PC-3 (cell line): Measurements from ENCODE around the gene LRPAP1. TPM values are rescaled to one million over a fixed set of nuclear protein-coding genes. Genes with fewer than 3 reads are reported as not detected.

ENCODE experiments used
- ATAC-seq: fragments of 200-7000 bp; cut with Tn5 transposase; 2 replicates; pipeline ENCODE4 v1.9.1; 2020; ENCODE audit warnings: mild to moderate bottlenecking, moderate library complexity
- BruUV-seq: library from RNA; stranded (reverse); fragments of 400-500 nt; replicated peaks from 2 replicates; lab custom pipeline; 2021; lab: Mats Ljungman, UMichigan
- CTCF ChIA-PET: fragments of 300-600 bp; sonication (Branson Sonifier 250); formaldehyde crosslinking; loops from one replicate; lab custom pipeline; 2022; ENCODE audit warnings: antibody characterized with exemption; lab: Charles Lee
- POLR2A ChIA-PET: fragments of 300-600 bp; sonication (Branson Sonifier 250); formaldehyde crosslinking; loops from one replicate; lab custom pipeline; 2022; ENCODE audit warnings: antibody characterized with exemption; ENCODE audit not compliant: unreplicated experiment; lab: Charles Lee
- DNase-seq: peaks from one replicate; pipeline ENCODE4 v3.0.0-alpha.2; 2015
- H2AFZ ChIP-seq: fragments of 300-600 bp; sonication (generic); 2 replicates; pipeline ENCODE4 v1.6.0; 2016; ENCODE audit warnings: antibody characterized with exemption, low read length
- H3F3A ChIP-seq: fragments of 300-600 bp; sonication (generic); one replicate; pipeline ENCODE4 v1.6.0; 2017; ENCODE audit warnings: antibody characterized with exemption, low read length, control low read depth, mild to moderate bottlenecking; ENCODE audit not compliant: unreplicated experiment
- H3K27ac ChIP-seq: fragments of 300-600 bp; sonication (generic); 2 replicates; pipeline ENCODE4 v1.5.1; 2016; ENCODE audit warnings: mild to moderate bottlenecking, low read length
- H3K27me3 ChIP-seq: fragments of 300-600 bp; sonication (generic); 2 replicates; pipeline ENCODE4 v1.6.1; 2016; ENCODE audit warnings: low read length, mixed read lengths
- H3K36me3 ChIP-seq: fragments of 300-600 bp; sonication (generic); 2 replicates; pipeline ENCODE4 v1.6.1; 2016; ENCODE audit warnings: low read depth, mixed run types, low read length, mixed read lengths
- H3K4me1 ChIP-seq: fragments of 300-600 bp; sonication (generic); 2 replicates; pipeline ENCODE4 v1.5.1; 2016; ENCODE audit warnings: low read length; ENCODE audit not compliant: insufficient read depth
- H3K4me2 ChIP-seq: fragments of 300-600 bp; sonication (generic); 2 replicates; pipeline ENCODE4 v1.6.0; 2016; ENCODE audit warnings: low read length
- H3K4me3 ChIP-seq: fragments of 300-600 bp; sonication (generic); 2 replicates; pipeline ENCODE4 v1.5.1; 2016; ENCODE audit warnings: mild to moderate bottlenecking, low read length, mixed read lengths
- H3K79me2 ChIP-seq: fragments of 300-600 bp; sonication (generic); 2 replicates; pipeline ENCODE4 v1.6.1; 2017; ENCODE audit warnings: low read length, mixed read lengths
- H3K9ac ChIP-seq: fragments of 300-600 bp; sonication (generic); 2 replicates; pipeline ENCODE4 v1.6.0; 2016; ENCODE audit warnings: mild to moderate bottlenecking, low read length
- H3K9me2 ChIP-seq: fragments of 300-600 bp; sonication (generic); replicated peaks from 2 replicates; pipeline ENCODE4 v1.6.1; 2016; ENCODE audit warnings: mixed run types, low read length, mixed read lengths
- H3K9me3 ChIP-seq: fragments of 300-600 bp; sonication (generic); 2 replicates; pipeline ENCODE4 v1.6.1; 2016; ENCODE audit warnings: low read length, mixed read lengths
- H4K20me1 ChIP-seq: fragments of 300-600 bp; sonication (generic); 2 replicates; pipeline ENCODE4 v1.6.1; 2016; ENCODE audit warnings: low read length, mixed read lengths
- EZH2 ChIP-seq: fragments of 300-600 bp; sonication (generic); IDR thresholded peaks from one replicate; pipeline ENCODE4 v1.6.1; 2017; ENCODE audit warnings: antibody characterized with exemption, mild to moderate bottlenecking, low read length; ENCODE audit not compliant: unreplicated experiment
- EZH2phosphoT487 ChIP-seq: fragments of 300-600 bp; sonication (generic); IDR thresholded peaks from 2 replicates; pipeline ENCODE4 v1.6.1; 2018; ENCODE audit warnings: mild to moderate bottlenecking, antibody characterized with exemption, low read length, borderline replicate concordance
- intact Hi-C: fragments of 100-400 bp; cut with micrococcal nuclease; formaldehyde crosslinking; loops from 2 replicates; pipeline ENCODE4 v1.9.0; 2023
- total RNA-seq: library from RNA; depleted of rRNA; stranded (reverse); fragments of >200 nt; gene quantifications from 2 replicates; pipeline ENCODE4 v1.2.3, GENCODE V29; 2014
- TF ChIP-seq, protein P1 (sequence below): fragments of 300-600 bp; sonication (generic); conservative IDR thresholded peaks from 2 replicates; pipeline ENCODE4 v1.5.1; 2017; ENCODE audit warnings: antibody characterized with exemption, low read depth, mild to moderate bottlenecking, low read length

The LRPAP1 gene
- total RNA-seq, 1 experiment from 2014 or later: 133 TPM

DNA sequence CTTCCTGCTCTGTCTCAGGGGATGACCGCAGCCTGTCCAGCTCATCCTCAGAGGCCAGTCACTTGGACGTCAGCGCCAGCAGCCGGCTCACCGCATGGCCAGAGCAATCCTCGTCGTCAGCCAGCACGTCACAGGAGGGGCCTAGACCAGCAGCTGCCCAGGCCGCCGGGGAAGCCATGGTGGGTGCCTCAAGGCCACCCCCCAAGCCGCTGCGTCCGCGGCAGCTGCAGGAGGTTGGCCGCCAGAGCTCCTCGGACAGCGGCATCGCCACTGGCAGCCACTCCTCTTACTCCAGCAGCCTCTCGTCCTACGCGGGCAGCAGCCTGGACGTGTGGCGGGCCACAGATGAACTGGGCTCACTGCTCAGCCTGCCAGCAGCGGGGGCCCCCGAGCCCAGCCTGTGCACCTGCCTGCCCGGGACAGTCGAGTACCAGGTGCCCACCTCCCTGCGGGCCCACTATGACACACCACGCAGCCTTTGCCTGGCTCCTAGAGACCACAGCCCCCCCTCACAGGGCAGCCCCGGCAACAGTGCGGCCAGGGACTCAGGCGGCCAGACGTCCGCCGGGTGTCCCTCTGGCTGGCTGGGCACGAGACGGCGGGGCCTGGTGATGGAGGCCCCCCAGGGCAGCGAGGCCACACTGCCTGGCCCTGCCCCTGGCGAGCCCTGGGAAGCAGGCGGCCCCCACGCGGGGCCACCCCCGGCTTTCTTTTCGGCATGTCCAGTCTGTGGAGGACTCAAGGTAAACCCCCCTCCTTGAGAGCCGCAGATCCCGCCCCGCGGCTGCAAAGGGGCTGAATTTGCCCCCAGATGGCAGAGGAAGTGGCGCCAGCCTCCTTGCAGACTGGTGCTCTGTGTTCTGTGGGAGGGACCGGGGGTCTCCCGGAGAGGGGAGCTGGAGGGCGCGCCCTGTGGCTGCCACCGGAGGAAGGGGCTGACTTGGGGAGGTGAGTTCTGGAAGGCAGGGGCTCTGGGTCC is 39.2 kb downstream of the LRPAP1 start:
- Histone ChIP-seq H4K20me1 (no peaks in the 10 kb centered on the region), H3K4me3 (no peak overlapping the region), H3K36me3 (no peaks in the 10 kb centered on the region), H3K4me2 (no peak overlapping the region), H3K27me3 (no peaks in the 10 kb centered on the region), H3K4me1 (no peaks in the 10 kb centered on the region), H3F3A (no peaks in the 10 kb centered on the region), H3K9me2 (no peaks in the 10 kb centered on the region), H3K9ac (no peak overlapping the region), H3K9me3 (no peaks in the 10 kb centered on the region), H2AFZ (no peak overlapping the region), H3K27ac (no peak overlapping the region), H3K79me2 (no peaks in the 10 kb centered on the region)
- no TSS peak for BruUV-seq
- ChIA-PET POLR2A (no interaction called here), CTCF (no interaction called here)
- ATAC-seq (no peak), DNase-seq (no peak)
- intact Hi-C loops: no loop called here
- TF ChIP-seq EZH2phosphoT487 (no peak), EZH2 (no peak)

- Histone ChIP-seq H3K27me3 (no peaks in the 10 kb centered on the region), H3K9me2 (no peaks in the 10 kb centered on the region), H3K79me2 (no peaks in the 10 kb centered on the region), H2AFZ (no peak overlapping the region), H3K36me3 (no peaks in the 10 kb centered on the region), H3K9me3 (no peaks in the 10 kb centered on the region), H3K4me3 (no peak overlapping the region), H3K4me1 (no peaks in the 10 kb centered on the region), H4K20me1 (no peaks in the 10 kb centered on the region), H3F3A (no peaks in the 10 kb centered on the region), H3K9ac (no peak overlapping the region), H3K4me2 (no peak overlapping the region), H3K27ac (no peak overlapping the region)
- no peak for DNase-seq
- ATAC-seq: no peak
- BruUV-seq: no TSS peak
- intact Hi-C loops: no loop called here
- TF ChIP-seq, protein P1, sequence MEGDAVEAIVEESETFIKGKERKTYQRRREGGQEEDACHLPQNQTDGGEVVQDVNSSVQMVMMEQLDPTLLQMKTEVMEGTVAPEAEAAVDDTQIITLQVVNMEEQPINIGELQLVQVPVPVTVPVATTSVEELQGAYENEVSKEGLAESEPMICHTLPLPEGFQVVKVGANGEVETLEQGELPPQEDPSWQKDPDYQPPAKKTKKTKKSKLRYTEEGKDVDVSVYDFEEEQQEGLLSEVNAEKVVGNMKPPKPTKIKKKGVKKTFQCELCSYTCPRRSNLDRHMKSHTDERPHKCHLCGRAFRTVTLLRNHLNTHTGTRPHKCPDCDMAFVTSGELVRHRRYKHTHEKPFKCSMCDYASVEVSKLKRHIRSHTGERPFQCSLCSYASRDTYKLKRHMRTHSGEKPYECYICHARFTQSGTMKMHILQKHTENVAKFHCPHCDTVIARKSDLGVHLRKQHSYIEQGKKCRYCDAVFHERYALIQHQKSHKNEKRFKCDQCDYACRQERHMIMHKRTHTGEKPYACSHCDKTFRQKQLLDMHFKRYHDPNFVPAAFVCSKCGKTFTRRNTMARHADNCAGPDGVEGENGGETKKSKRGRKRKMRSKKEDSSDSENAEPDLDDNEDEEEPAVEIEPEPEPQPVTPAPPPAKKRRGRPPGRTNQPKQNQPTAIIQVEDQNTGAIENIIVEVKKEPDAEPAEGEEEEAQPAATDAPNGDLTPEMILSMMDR: no peak
- TF ChIP-seq EZH2phosphoT487 (no peak), EZH2 (no peak)
- POLR2A ChIA-PET: no interaction called here
- CTCF ChIA-PET: no interaction called here
These were observed 40.4 kb downstream of the LRPAP1 start for GRCh38 chr4:3491681-3492405.

DNA sequence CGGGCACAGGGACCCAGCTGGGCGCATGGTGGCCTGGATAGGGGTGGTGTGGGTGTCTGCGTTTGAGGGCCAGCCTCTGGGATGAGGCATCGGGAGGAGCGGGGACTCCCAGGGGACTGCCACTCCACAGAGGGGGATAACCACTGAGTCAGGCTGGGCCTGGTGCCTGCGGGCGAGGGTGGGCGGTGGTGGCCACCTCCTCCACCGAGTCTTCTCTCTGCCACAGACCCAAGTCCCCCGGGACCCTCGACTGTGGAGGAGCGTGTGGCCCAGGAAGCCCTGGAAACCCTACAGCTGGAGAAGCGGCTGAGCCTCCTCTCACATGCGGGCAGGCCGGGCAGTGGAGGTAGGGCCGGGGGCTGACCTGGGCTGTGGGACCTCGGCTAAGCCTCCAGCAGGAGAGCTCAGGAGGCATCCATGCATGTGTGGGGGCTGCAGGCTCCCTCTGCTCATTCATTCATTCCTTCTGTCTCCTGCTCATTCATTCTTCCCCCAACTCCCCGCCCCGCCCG is 42.7 kb downstream of the LRPAP1 start:
- Histone ChIP-seq H2AFZ (no peak overlapping the region), H3K27ac (no peak overlapping the region), H3K9ac (no peak overlapping the region), H3F3A (no peaks in the 10 kb centered on the region), H3K4me3 (no peak overlapping the region), H4K20me1 (no peaks in the 10 kb centered on the region), H3K4me2 (no peak overlapping the region), H3K27me3 (no peaks in the 10 kb centered on the region), H3K9me3 (no peaks in the 10 kb centered on the region), H3K36me3 (no peaks in the 10 kb centered on the region), H3K4me1 (peaks cover 11% of the 10 kb centered on the region), H3K9me2 (no peaks in the 10 kb centered on the region), H3K79me2 (no peaks in the 10 kb centered on the region)
- no peak for DNase-seq
- no peak for ATAC-seq
- TF ChIP-seq EZH2: no peak
- TF ChIP-seq EZH2phosphoT487: no peak
- CTCF ChIA-PET: no interaction called here
- POLR2A ChIA-PET: no interaction called here
- BruUV-seq: no TSS peak
- intact Hi-C loops: no loop called here
